ENCODE measurements around the gene SALL1.

The SALL1 gene

GRCh38 chr16:51111759-51112158 is 39.3 kb downstream of the SALL1 start:
- no peak for DNase-seq (ENCODE audit: low read depth)

- no peak for DNase-seq (ENCODE audit: low read depth)
These were observed 40.3 kb downstream of the SALL1 start for GRCh38 chr16:51110700-51111157.

GRCh38 chr16:51109173-51109572 is 41.9 kb downstream of the SALL1 start:
- DNase-seq (ENCODE audit: low read depth), result no peak

GRCh38 chr16:51107742-51108141 is 43.3 kb downstream of the SALL1 start:
- no peak for DNase-seq (ENCODE audit: low read depth)

GRCh38 chr16:51106535-51106934 is 44.5 kb downstream of the SALL1 start:
- DNase-seq (ENCODE audit: low read depth), result no peak

- DNase-seq (ENCODE audit: low read depth), result no peak
These were observed 47.5 kb downstream of the SALL1 start for GRCh38 chr16:51103590-51103989.

- DNase-seq (ENCODE audit: low read depth), result no peak
These were observed 53.3 kb downstream of the SALL1 start for GRCh38 chr16:51097729-51098128.

- DNase-seq (ENCODE audit: low read depth), result no peak
These were observed 55.0 kb downstream of the SALL1 start for GRCh38 chr16:51095890-51096626.

- no peak for DNase-seq (ENCODE audit: low read depth)
These were observed 55.8 kb downstream of the SALL1 start for GRCh38 chr16:51095084-51095881.

- DNase-seq (ENCODE audit: low read depth), result no peak
These were observed 57.3 kb downstream of the SALL1 start for GRCh38 chr16:51093726-51094280.
